Measurements from ENCODE around the gene ZNF267.

ZNF267 gene

GRCh38 chr16:31877876-31878642 is 4.5 kb downstream of the ZNF267 start:
- no peak overlapping the region for H3K4me2 ChIP-seq (ENCODE audit: low read length)
- no peak overlapping the region for H3K4me3 ChIP-seq (ENCODE audit: low read depth, low read length)
- no peaks in the 10 kb centered on the region for H3K9me3 ChIP-seq (ENCODE audit: control insufficient read depth, low read length)
- peaks cover 12% of the 10 kb centered on the region for H3K79me2 ChIP-seq
- no peaks in the 10 kb centered on the region for H3K36me3 ChIP-seq (ENCODE audit: control insufficient read depth, insufficient read depth, low read length)
- peaks cover 8% of the 10 kb centered on the region for H3K4me1 ChIP-seq
- no peaks in the 10 kb centered on the region for H3K27me3 ChIP-seq (ENCODE audit: control insufficient read depth, insufficient read depth, low read length)
- no peak overlapping the region for H3K27ac ChIP-seq
- H2AFZ ChIP-seq, result no peak overlapping the region
- H3K9ac ChIP-seq, result no peak overlapping the region
- no peak for TF ChIP-seq CTCF (IDR thresholded peaks at IDR 0.05)

- no peaks in the 10 kb centered on the region for H3K36me3 ChIP-seq (ENCODE audit: control insufficient read depth, insufficient read depth, low read length)
- no peak for TF ChIP-seq CTCF (IDR thresholded peaks at IDR 0.05)
- H3K4me3 ChIP-seq (ENCODE audit: low read depth, low read length), result no peak overlapping the region
- no peaks in the 10 kb centered on the region for H3K9me3 ChIP-seq (ENCODE audit: control insufficient read depth, low read length)
- no peak overlapping the region for H2AFZ ChIP-seq
- no peaks in the 10 kb centered on the region for H3K27me3 ChIP-seq (ENCODE audit: control insufficient read depth, insufficient read depth, low read length)
- peaks cover 4% of the 10 kb centered on the region for H3K79me2 ChIP-seq
- H3K4me1 ChIP-seq, result peaks cover 4% of the 10 kb centered on the region
- no peak overlapping the region for H3K4me2 ChIP-seq (ENCODE audit: low read length)
- no peak overlapping the region for H3K9ac ChIP-seq
- H3K27ac ChIP-seq, result peak overlapping the region; percentile 43
Measured at GRCh38 chr16:31879937-31880321, 6.3 kb downstream of the ZNF267 start.

GRCh38 chr16:31880322-31880979 is 6.8 kb downstream of the ZNF267 start:
- peak overlapping the region; percentile 43 for H3K27ac ChIP-seq
- no peak overlapping the region for H3K4me2 ChIP-seq (ENCODE audit: low read length)
- no peak overlapping the region for H3K9ac ChIP-seq
- H3K4me3 ChIP-seq (ENCODE audit: low read depth, low read length), result no peak overlapping the region
- H3K36me3 ChIP-seq (ENCODE audit: control insufficient read depth, insufficient read depth, low read length), result no peaks in the 10 kb centered on the region
- H3K9me3 ChIP-seq (ENCODE audit: control insufficient read depth, low read length), result no peaks in the 10 kb centered on the region
- TF ChIP-seq CTCF (IDR thresholded peaks at IDR 0.05), result no peak
- H3K4me1 ChIP-seq, result no peaks in the 10 kb centered on the region
- H3K27me3 ChIP-seq (ENCODE audit: control insufficient read depth, insufficient read depth, low read length), result no peaks in the 10 kb centered on the region
- no peak overlapping the region for H2AFZ ChIP-seq
- peaks cover under 1% of the 10 kb centered on the region for H3K79me2 ChIP-seq

- Histone ChIP-seq H3K4me3 (ENCODE audit: low read depth, low read length) (no peak overlapping the region), H3K9me3 (ENCODE audit: control insufficient read depth, low read length) (no peaks in the 10 kb centered on the region)
Measured at GRCh38 chr16:31886227-31886626, 12.6 kb downstream of the ZNF267 start.

More at GRCh38 chr16:31886227-31886626, 12.6 kb downstream of the ZNF267 start:
- H3K27ac ChIP-seq, result no peak overlapping the region
- H3K9ac ChIP-seq, result no peak overlapping the region
- H3K79me2 ChIP-seq, result no peaks in the 10 kb centered on the region
- no peaks in the 10 kb centered on the region for H3K27me3 ChIP-seq (ENCODE audit: control insufficient read depth, insufficient read depth, low read length)
- no peaks in the 10 kb centered on the region for H3K4me1 ChIP-seq
- H3K36me3 ChIP-seq (ENCODE audit: control insufficient read depth, insufficient read depth, low read length), result no peaks in the 10 kb centered on the region
- no peak overlapping the region for H2AFZ ChIP-seq
- TF ChIP-seq CTCF (IDR thresholded peaks at IDR 0.05), result no peak
- no peak overlapping the region for H3K4me2 ChIP-seq (ENCODE audit: low read length)

Data from parathyroid adenoma (tissue), 2 donors.